Measurements from ENCODE around the gene STRIP1. TPM values are rescaled to one million over a fixed set of nuclear protein-coding genes. Genes with fewer than 3 reads are reported as not detected.

The STRIP1 gene
- 27.8 TPM for polyA plus RNA-seq (2013, experiment 1 of 2; ENCODE audit: insufficient read length)
- polyA plus RNA-seq (2013, experiment 2 of 2; ENCODE audit: insufficient read length), result 26.6 TPM

GRCh38 chr1:110034451-110035235 is at the start of gene STRIP1:
STRIP1 (plus strand) TSS chr1:110034624; CDS start chr1:110034638, 14 bp downstream.
- peak; percentile 98 for DNase-seq

GRCh38 chr1:109985247-109986053 is 49.0 kb upstream of the STRIP1 start:
- no peak for DNase-seq

- DNase-seq, result no peak
Observed at GRCh38 chr1:109986054-109986444, 48.4 kb upstream of the STRIP1 start.

GRCh38 chr1:109988349-109988914 is 46.0 kb upstream of the STRIP1 start:
- DNase-seq, result no peak

- DNase-seq, result peak; percentile 56
Observed at GRCh38 chr1:109989506-109990301, 44.7 kb upstream of the STRIP1 start.

- DNase-seq, result no peak
Observed at GRCh38 chr1:109990302-109990653, 44.1 kb upstream of the STRIP1 start.

- no peak for DNase-seq
Observed at GRCh38 chr1:109991400-109991925, 43.0 kb upstream of the STRIP1 start.

GRCh38 chr1:109993885-109994284 is 40.5 kb upstream of the STRIP1 start:
- DNase-seq, result no peak

GRCh38 chr1:109994654-109995053 is 39.8 kb upstream of the STRIP1 start:
- no peak for DNase-seq

GRCh38 chr1:109995536-109995935 is 38.9 kb upstream of the STRIP1 start:
- no peak for DNase-seq

GRCh38 chr1:109996476-109996875 is 37.9 kb upstream of the STRIP1 start:
- peak; percentile 36 for DNase-seq

- no peak for DNase-seq
Observed at GRCh38 chr1:109997204-109997866, 37.1 kb upstream of the STRIP1 start.

GRCh38 chr1:109997867-109998229 is 36.6 kb upstream of the STRIP1 start:
- no peak for DNase-seq

- DNase-seq, result no peak
Observed at GRCh38 chr1:110002695-110003094, 31.7 kb upstream of the STRIP1 start.

- peak; percentile 97 for DNase-seq
Observed at GRCh38 chr1:110003747-110004428, 30.5 kb upstream of the STRIP1 start.

GRCh38 chr1:110004583-110004982 is 29.8 kb upstream of the STRIP1 start:
- no peak for DNase-seq

GRCh38 chr1:110005971-110006370 is 28.5 kb upstream of the STRIP1 start:
- peak; percentile 41 for DNase-seq

- DNase-seq, result no peak
Observed at GRCh38 chr1:110006516-110006915, 27.9 kb upstream of the STRIP1 start.

- no peak for DNase-seq
Observed at GRCh38 chr1:110007046-110007830, 27.2 kb upstream of the STRIP1 start.

GRCh38 chr1:110008971-110009565 is 25.4 kb upstream of the STRIP1 start:
- no peak for DNase-seq
